Measurements from ENCODE around the gene ISLR.

Gene ISLR

GRCh38 chr15:74173380-74174218 lies at the start of gene ISLR:
Gene ISLR, plus strand, starts transcription at chr15:74173710. Its CDS starts 1,149 bp downstream, at chr15:74174859.
- DNase-seq (ENCODE audit: low read depth) = no peak

- no peak for DNase-seq (ENCODE audit: low read depth)
Observed at GRCh38 chr15:74124196-74124595, 49.3 kb upstream of the ISLR start.

GRCh38 chr15:74124759-74125158 lies 48.8 kb upstream of the ISLR start:
- no peak for DNase-seq (ENCODE audit: low read depth)

GRCh38 chr15:74127255-74127953 lies 46.1 kb upstream of the ISLR start:
- DNase-seq (ENCODE audit: low read depth) = no peak

GRCh38 chr15:74127954-74128784 lies 45.3 kb upstream of the ISLR start:
- DNase-seq (ENCODE audit: low read depth) = no peak

GRCh38 chr15:74128785-74129585 lies 44.5 kb upstream of the ISLR start:
- no peak for DNase-seq (ENCODE audit: low read depth)

GRCh38 chr15:74129586-74130154 lies 43.8 kb upstream of the ISLR start:
- DNase-seq (ENCODE audit: low read depth) = no peak

GRCh38 chr15:74130155-74130848 lies 43.2 kb upstream of the ISLR start, which contains the start of gene ISLR2:
Gene ISLR2, plus strand, starts transcription at chr15:74130586. Its CDS starts 2,169 bp downstream, at chr15:74132755.
- no peak for DNase-seq (ENCODE audit: low read depth)

- DNase-seq (ENCODE audit: low read depth) = no peak
Observed at GRCh38 chr15:74130849-74131627, 42.5 kb upstream of the ISLR start.

GRCh38 chr15:74131628-74132413 lies 41.7 kb upstream of the ISLR start:
- no peak for DNase-seq (ENCODE audit: low read depth)

- no peak for DNase-seq (ENCODE audit: low read depth)
Observed at GRCh38 chr15:74132681-74133651, 40.5 kb upstream of the ISLR start.

GRCh38 chr15:74133694-74134386 lies 39.7 kb upstream of the ISLR start:
- no peak for DNase-seq (ENCODE audit: low read depth)

- no peak for DNase-seq (ENCODE audit: low read depth)
Observed at GRCh38 chr15:74134387-74135027, 39.0 kb upstream of the ISLR start.

- no peak for DNase-seq (ENCODE audit: low read depth)
Observed at GRCh38 chr15:74135041-74135565, 38.4 kb upstream of the ISLR start.

- no peak for DNase-seq (ENCODE audit: low read depth)
Observed at GRCh38 chr15:74136540-74136813, 37.0 kb upstream of the ISLR start.

GRCh38 chr15:74136814-74137536 lies 36.5 kb upstream of the ISLR start:
- DNase-seq (ENCODE audit: low read depth) = no peak
